Activated CD4-positive, alpha-beta T cell treated with anti-CD3 and anti-CD28 coated beads, Interleukin-2, amount 50 U/mL, for 24 hours (primary cell): ENCODE results near the gene ZNF415.
"Not testable (repeated sequence)": the region's sequence is repeated elsewhere in the genome, so short reads cannot be mapped to it uniquely, and the experiment has no call there.

Experiments used
- DNase-seq, 2 donors: peaks; one replicate each; pipeline ENCODE4 v3.0.0-alpha.2; 2020; ENCODE audit warnings: low read depth in 1 of 2, low spot score in 1 of 2

Gene ZNF415

DNA sequence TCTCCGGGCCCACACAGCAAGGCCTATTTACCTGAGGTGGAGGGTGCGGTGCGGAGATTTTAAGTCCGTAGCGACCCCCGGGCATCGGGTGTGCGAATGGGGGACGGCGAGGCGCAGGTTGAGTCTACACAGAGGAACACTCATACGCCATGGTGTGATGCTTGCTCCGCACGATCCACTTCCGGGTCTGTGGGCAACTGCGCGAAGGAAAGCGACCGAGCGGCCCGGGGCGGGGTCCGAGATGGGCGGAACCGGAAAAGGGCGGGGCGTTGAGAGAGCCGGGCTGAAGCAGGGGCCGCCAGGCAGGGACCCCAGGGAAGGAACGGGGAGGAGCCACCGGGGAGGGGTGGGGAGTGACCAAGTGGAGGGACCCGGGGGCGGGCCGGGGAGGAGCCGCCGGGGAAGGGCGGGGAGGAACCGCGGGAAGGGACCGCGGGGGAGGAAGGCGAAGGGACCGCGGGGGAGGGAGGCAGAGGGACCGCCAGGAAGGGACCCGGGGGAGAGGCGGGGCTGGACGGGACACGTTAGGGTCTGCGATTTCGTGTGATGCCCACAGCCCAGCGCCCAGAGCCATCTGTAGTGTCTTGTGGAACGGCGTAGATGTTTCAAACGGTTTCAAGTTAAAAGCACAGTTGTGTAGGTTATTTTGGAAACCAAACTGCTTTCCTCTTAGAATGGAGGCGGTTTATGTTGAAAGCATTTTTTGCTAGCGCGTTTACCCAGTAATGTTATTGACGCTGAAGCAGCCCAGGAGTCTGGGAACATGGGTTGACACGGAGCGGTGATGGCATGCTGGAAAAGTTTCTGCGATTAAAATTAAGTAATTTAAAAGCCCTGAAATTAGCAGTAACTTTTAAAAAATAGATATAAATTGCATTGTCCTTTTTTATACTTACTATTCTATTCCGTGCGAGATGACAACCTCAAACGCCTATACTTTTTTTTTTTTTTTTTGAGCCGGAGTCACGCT lies 29.2 kb downstream of the ZNF415 start, which contains the start of gene ZNF160:
TSS of gene ZNF160 (minus strand) at position 189 of the 970 bp plus-strand sequence. CDS start 17,146 bp downstream, outside the sequence.
- DNase-seq: peak; percentile 98 to 99

DNA sequence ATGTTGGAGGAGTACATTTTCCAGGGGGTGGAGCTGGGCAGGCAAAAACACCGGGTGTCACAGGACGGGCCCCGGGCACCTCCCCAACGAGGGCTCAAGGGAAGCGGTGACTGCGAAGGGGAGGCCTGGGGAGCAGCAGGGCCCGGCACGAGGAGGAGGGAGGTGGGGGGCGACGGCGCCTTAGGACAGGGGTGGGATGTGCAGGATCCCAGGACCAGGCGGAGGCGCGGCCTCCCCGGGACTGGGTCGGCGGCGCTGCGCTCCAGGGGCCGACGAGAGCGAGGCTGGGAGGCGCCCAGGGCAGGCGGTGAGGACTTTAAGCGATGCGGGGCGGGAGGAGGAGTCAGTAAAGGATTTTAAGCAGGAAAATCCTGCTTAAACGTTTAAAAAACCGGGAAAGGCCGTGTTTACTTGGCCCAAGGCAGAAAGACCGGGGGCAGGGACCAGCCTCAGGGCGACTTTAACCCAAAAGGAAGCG lies 29.9 kb downstream of the ZNF415 start:
- peak in 1 of 2 donors; percentile 21 for DNase-seq

DNA sequence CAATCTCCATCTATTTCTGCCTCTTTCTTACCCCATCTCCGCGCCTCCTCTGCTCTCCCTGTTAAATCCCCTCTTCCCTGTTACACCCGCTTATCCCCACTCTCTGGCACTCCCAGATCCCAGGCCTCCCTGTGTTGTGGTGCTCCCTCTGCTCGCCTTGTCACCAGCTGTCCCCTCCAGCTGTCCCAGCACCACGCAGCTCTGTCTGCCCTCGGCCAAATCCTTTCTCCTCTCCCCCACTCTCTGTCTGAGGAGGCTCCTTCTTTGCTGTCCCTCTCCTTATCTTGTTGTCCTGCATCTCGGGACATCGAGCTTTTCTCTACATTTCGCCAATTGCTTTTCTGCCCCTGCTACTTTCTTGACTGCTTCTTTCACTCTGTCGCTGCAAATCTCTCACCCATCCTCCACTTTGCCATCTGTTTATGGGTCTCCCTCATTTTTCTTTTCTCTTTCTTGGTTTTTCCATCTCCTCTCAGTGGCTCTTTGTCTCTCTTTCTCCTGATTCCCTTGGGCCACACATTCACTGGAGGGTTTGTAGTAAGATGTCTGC lies 30.4 kb downstream of the ZNF415 start:
- DNase-seq: no peak

DNA sequence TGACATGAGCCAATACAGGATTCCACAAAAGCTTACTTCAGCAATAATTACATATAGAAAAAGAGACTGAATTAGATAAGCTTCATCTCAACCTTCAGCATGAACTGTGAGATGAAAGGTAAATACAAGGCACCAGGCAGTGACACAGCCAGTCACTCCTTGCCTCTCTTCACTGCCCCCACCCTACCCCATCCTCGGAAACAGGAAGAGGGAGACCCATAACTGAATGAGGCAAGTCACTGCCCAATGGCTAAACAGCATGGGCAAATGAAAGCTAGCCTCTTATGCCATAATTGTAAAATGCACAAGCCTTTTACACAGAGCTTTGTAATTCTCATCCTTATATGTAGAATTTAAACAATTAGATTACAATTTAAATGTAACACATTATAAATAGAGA lies 31.2 kb downstream of the ZNF415 start:
- DNase-seq: no peak

DNA sequence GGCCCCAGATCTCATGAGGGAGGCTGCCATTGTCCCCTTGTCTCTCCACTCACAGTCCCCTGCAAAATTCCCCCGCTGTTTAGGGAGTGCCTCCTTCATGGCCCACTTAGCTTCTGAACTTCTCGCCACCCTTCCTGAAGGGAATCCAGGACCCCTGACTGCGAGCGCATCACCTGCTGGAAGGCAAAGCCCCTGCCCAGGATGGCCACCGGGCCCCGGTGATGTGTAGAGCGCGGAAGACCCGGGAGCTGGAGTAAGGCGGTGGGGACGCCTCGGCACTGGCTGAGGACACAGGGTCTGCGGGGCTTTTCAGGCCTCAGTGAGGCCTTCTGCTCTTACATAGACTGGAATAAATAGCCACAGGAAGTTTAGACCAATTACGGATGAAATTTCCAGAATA lies 34.1 kb downstream of the ZNF415 start:
- DNase-seq: not testable (repeated sequence)

DNA sequence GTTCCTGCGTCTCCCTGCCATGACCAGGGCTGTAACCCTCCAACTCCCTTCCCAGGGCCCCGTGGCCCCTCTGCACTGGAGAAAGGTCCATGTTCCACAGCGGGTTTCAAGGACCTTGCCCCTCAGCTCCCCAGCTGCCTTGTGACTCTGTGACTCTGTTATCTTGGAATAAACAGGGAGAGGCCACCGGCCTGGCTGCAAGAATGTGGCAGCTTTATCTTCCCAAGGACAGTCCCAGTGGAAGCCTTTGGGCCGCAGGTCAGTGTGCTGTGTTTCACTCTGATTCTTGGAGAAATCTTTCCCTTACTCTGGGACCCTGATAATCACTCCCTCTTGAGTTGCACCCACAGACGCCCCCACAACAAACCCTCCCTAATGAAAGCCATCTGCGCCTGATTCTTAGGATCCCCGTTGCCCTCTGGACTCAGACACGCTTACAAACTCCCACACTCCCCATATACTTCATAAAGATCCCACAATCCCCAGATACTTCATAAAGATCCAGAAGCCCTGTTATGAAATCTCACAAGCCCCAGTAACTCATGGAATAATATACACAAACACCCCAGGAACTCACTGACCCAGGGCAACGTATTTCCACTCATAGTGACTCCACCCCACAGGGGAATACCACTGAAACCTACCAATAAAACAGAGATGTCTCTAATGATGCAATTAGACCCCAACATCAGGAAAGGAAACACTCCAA lies 35.6 kb downstream of the ZNF415 start:
- DNase-seq: not testable (repeated sequence)

DNA sequence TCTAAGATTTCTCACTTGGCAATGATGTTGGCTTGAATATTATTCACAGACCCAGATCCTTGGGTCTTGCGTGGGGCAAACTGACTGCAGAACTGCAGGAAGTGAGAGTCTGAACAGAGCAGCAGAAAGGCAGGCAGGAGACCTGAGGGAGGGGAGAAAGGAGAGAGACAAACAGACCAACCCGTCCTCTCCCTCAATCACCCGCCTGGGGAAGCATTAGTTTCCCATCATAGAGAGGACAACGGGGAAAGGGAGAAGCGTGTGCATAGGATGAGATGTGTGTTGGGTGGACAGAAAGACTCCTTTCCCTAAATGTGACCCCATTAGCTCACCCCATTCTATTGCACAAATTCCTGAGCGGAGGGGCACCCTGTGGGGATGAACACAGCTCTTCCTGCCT lies 36.1 kb downstream of the ZNF415 start:
- DNase-seq: not testable (repeated sequence)

DNA sequence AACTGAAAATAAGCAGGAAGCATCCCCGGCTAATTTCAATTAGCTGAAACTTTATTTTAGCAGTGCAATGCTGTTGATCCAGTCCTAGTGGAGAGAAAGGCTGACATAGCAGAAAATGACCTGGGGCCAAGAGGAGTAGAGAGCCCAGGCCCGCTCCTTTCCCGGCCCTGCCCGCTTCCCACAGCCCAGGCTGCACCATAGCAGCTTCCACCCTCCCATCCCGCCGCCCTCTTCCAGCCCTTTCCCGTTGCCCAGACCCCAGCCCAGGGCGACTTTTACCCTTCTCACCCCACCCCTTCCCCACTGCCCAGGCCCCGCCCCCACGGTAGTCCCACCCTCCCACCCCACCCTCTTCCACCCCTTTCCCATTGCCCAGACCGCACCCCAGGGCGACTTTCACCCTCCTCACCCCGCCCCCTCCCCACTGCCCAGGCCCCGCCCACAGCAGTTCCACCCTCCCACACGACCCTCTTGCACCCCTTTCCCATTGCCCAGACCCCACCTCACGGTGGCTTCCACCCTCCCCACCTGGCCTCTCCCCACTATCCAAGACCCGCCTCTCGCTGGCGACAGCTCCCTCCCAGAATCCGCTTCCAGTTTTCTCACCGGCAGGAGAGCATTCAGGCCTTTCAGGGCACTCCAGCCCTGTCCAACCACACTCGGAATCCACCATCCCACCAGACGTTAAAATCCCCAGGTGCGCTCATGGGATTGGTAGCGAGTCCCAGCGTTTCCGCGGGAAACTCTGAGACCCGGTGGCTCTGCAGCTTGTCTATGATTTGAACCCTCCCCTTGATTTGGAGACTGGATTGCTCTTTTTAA lies 37.7 kb downstream of the ZNF415 start:
- no peak for DNase-seq

DNA sequence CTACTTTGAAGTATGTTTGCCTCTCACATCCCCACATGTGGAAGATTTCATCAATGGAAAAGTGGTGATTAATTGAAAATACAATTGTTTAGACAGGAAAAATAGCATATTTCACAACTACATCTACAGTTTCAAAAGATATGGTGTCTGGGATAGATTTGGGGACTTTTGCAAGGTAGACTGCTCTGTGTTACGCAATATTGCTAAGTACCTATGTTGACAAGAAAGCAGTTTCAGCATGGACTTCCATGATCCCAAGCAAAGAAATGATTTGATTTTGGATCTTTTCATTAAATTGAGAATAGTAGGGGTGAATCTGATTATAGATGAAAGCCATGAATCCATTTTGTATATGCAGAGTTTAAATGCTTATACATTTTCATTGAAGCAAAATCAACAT lies 40.0 kb downstream of the ZNF415 start:
- no peak for DNase-seq

DNA sequence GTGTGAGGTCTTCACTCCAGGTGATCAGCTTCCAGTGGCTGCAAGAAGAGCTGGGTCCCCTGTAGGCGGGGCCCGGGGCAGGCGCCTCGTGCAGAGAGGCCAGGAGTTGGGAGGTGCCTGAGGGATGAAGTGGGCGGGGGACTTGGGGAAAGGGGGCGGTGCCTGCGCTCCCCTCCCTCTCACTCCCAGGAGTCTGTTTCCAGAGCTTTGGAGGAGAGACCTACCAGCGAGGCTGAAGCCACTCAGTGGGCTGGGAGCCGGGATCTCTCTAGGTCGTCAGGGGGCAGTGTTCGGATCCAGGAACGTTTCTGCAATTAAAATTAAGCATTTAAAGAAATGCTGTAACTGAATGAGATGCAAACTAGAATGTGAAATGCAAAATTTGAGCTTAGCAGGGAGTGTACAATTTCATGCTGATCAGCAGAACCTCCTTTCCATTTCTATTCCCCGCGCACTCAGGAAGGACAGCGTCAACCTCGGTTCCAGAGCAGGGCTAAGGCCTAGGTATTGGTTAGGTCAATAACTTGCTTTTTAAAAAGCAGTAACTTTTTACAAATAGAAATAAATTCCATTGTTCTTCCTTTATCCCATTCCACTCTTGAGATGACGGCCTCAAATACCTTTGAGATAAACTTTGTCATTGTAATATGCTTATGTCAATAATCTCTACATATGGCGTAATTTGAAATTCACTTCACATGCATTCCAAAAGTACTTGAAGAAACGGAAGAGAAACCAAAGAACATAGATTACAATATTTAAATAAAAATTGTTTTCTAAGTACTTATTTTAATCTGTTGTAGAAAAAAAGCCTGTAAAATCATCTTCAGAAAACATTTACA lies 41.1 kb downstream of the ZNF415 start:
- DNase-seq: no peak

DNA sequence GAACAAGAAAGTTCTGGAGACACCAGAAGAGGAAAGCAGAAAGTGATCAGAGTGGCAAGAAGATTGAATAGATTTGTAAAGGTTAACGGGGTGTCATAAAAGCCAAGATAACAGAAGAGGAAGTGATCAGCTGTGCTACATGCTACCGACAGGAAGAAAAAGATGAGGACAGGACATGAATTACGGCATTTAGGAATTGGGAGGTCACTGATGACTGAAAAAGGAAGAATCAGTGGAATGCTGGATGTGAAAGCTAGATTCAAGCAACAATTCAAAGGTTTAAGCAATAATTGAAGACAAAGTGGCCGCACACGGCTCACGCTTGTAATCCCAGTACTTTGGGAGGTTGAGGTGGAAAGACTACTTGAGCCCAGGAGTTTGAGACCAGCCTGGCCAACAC lies 44.6 kb downstream of the ZNF415 start:
- no peak for DNase-seq

DNA sequence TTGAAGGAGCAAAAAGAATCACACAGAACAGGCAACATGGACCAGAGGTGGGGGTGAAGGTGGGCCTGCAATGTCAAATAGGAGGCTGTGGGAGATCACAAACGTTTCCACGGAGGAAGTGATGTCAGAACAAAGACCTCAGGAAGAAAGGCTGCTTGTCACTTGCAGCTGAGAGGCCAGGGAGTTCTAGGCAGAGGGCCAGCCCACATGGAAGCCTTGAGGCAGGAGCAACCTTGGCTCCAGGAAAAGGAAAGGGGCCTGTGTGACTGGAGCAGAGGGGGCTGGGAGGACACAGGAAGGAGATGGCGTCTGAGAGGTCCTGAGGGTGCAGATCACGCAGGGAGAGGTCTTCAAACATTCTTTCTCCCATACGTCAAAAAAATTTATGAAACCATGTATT lies 45.8 kb downstream of the ZNF415 start:
- no peak for DNase-seq

DNA sequence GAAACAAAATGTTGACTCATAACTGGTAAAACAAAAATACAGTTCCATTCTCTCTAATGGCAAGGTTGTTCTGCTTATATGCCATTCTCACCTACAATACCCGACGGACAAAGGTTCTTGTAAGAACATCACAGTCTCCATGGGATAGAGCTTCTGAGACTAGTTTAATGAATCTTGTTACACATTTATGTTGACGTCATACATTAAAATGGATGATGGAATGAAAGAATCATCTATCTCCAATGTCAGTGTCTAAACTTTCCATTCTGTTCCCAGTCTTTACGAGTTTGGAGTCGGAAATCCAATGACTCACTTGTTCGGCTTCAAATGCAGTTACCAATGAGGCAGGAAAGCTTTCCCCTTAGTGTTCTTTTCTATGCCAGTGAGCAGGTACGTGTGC lies 47.2 kb downstream of the ZNF415 start:
- no peak for DNase-seq

DNA sequence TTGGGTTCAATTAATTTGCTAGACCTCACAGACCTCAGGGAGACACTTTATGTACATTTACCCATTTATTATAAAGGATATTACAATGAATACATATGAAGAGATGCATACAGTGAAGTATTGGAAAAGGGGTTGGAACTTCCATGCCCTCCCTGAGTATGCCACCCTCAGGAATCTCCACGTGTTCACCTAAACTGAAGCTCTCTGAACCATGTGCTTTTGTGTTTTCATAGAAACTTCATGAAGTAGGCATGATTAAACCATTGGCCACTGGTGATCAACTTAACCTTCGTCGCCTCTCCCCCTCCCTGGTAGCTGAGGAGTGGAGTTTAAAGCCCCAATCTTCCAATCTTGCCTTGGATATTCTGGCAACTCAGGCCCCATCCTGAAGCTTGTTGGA lies 49.8 kb downstream of the ZNF415 start:
- no peak for DNase-seq

DNA sequence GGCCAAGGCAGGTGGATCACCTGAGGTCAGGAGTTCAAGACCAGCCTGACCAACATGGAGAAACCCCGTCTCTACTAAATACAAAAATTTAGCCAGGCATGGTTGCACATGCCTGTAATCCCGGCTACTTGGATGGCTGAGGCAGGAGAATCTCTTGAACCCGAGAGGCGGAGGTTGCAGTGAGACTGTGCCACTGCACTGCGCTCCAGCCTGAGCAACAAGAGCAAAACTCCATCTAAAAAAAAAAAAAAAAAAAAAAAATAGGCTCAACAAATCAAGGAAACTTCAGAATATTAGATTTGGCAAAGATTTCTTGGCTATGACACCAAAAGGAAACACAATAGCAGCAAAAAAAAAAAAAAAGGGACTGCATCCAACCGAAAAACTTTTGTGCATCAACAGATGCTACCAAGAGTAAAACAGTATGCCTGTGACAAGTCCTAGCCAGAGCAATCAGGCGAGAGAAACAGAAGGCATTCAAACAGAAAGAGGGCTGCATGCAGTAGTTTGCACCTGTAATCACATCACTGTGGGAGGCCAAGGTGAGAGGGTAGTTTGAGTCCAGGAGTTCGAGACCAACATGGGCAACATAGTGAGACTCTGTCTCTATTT lies 53.3 kb downstream of the ZNF415 start:
- no peak for DNase-seq

DNA sequence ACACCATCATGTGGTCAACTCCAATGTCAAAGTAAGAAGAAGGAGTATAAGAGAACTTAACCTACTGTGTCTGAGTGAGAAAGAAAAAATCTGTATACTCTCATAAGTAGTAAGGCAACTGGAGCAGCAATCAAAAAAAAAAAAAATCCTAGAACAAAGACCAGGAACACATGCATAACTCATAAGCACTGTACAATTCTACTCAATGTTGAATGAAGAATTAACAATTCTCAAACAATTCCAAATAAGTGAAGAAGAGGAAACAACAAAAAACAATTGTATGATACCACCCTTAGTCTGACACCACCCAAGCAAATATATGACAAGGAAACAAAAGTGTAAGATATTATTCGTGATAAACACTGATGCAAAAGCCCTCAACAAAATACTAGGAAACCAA lies 54.0 kb downstream of the ZNF415 start:
- DNase-seq: no peak

DNA sequence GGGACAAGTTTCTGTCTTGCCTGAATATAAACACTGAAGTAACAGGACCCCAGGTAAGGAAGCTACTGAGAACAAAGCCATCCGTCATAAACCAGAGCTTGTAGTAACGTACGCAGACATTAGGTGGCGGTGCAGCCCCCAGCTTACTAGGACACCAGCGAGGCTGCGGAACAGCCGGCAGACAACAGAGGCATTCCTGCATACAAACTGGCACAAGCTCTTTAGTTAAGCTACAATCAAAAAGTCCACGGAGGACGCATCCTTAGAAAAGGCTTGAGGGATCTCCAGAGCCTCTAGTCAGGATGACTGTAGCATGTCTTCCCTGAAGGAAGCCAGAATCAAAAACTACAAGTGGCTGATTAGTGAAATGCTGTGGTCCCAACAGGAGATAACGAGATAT lies 55.7 kb downstream of the ZNF415 start:
- no peak for DNase-seq

DNA sequence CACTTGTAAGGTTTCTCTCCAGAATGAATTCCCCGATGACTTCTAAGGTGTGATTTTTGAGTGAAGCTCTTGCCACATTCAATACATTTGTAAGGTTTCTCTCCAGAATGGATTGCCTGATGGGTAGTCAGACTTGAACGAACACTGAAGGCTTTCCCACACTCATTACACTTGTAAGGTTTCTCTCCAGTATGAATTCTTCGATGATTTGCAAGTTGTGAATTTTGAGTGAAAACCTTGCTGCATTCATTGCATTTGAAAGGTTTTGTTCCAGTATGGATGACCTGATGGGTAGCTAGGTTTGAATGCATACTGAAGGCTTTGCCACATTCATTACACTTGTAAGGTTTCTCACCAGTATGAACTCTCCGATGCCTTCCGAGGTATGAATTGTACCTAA lies 63.9 kb downstream of the ZNF415 start:
- DNase-seq: no peak

DNA sequence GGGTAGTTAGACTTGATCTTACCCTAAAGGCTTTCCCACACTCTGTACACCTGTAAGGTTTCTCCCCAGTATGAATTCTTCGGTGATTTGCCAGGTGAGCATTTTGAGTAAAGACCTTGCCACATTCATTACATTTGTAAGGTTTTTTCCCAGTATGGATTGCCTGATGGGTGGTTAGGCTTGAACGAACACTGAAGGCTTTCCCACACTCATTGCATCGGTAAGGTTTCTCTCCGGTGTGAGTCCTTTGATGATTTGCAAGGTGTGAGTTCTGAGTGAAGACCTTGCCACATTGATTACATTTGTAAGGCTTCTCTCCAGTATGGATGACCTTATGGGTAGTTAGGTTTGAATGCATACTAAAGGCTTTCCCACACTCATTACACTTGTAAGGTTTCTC lies 64.5 kb downstream of the ZNF415 start:
- no peak for DNase-seq
